Measurements from ENCODE around the gene ST6GAL2. TPM values are rescaled to one million over a fixed set of nuclear protein-coding genes. Genes with fewer than 3 reads are reported as not detected.

Gene ST6GAL2
- total RNA-seq, 4 donors from 2014 or later = not detected

GRCh38 chr2:106866641-106867040 is 19.3 kb downstream of the ST6GAL2 start:
- Histone ChIP-seq H3K4me3 (no peak overlapping the region), H3K27me3 (no peaks in the 10 kb centered on the region), H3K9me3 (no peaks in the 10 kb centered on the region), H3K4me1 (no peaks in the 10 kb centered on the region), H3K27ac (no peak overlapping the region), H3K36me3 (no peaks in the 10 kb centered on the region)
- DNase-seq (ENCODE audit: low spot score in 2 of 2) = no peak
- 38 to 41% methylated on average over 3 of the region's 3 CpGs for WGBS, 2 donors
- TF ChIP-seq, protein P1, sequence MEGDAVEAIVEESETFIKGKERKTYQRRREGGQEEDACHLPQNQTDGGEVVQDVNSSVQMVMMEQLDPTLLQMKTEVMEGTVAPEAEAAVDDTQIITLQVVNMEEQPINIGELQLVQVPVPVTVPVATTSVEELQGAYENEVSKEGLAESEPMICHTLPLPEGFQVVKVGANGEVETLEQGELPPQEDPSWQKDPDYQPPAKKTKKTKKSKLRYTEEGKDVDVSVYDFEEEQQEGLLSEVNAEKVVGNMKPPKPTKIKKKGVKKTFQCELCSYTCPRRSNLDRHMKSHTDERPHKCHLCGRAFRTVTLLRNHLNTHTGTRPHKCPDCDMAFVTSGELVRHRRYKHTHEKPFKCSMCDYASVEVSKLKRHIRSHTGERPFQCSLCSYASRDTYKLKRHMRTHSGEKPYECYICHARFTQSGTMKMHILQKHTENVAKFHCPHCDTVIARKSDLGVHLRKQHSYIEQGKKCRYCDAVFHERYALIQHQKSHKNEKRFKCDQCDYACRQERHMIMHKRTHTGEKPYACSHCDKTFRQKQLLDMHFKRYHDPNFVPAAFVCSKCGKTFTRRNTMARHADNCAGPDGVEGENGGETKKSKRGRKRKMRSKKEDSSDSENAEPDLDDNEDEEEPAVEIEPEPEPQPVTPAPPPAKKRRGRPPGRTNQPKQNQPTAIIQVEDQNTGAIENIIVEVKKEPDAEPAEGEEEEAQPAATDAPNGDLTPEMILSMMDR (IDR thresholded peaks at IDR 0.05) = no peak
- no peak for TF ChIP-seq POLR2A (IDR thresholded peaks at IDR 0.05)
- no peak for TF ChIP-seq EP300 (IDR thresholded peaks at IDR 0.05)

- Histone ChIP-seq H3K4me3 (no peak overlapping the region), H3K27me3 (no peaks in the 10 kb centered on the region), H3K27ac (no peak overlapping the region), H3K4me1 (no peaks in the 10 kb centered on the region), H3K9me3 (peaks cover 0 to 6% (median 0%) of the 10 kb centered on the region in 4 donors), H3K36me3 (no peaks in the 10 kb centered on the region)
- DNase-seq (ENCODE audit: low spot score in 2 of 2) = no peak
- no peak for TF ChIP-seq EP300 (IDR thresholded peaks at IDR 0.05)
- no peak for TF ChIP-seq POLR2A (IDR thresholded peaks at IDR 0.05)
- TF ChIP-seq, protein P1 (IDR thresholded peaks at IDR 0.05) = no peak
- WGBS, 2 donors = 94% methylated on average over 2 of the region's 2 CpGs
Measured at GRCh38 chr2:106864051-106864450, 21.9 kb downstream of the ST6GAL2 start.

DNA sequence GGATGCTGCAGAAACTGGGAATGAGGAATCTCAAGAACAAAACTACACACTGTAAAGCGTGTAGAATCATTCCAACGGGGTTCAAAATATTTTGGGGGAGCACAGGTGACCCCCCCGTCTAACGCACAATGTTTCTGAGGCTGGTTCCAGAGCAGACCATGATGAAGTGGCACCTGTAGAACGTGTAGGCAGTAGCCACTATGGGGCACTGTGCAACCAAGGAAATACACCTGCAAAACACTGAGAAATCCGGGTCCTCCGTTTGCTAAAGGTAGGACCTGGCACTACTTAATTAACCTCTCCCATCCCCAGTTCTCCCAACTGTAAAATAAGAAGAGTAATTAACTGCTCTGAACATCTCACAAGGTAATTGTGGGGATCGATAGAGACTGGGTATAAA is 22.6 kb downstream of the ST6GAL2 start:
- H3K36me3 ChIP-seq = no peaks in the 10 kb centered on the region
- no peaks in the 10 kb centered on the region for H3K27me3 ChIP-seq
- TF ChIP-seq POLR2A (IDR thresholded peaks at IDR 0.05) (no peak), EP300 (IDR thresholded peaks at IDR 0.05) (no peak)
- TF ChIP-seq, protein P1 (IDR thresholded peaks at IDR 0.05) = no peak
- H3K4me1 ChIP-seq = no peaks in the 10 kb centered on the region
- 61 to 72% methylated on average over 8 of the region's 8 CpGs for WGBS, 2 donors
- H3K4me3 ChIP-seq = no peak overlapping the region
- DNase-seq (ENCODE audit: low spot score in 2 of 2) = no peak
- no peak overlapping the region for H3K27ac ChIP-seq
- H3K9me3 ChIP-seq = peaks cover 0 to 10% (median 0%) of the 10 kb centered on the region in 4 donors

DNA sequence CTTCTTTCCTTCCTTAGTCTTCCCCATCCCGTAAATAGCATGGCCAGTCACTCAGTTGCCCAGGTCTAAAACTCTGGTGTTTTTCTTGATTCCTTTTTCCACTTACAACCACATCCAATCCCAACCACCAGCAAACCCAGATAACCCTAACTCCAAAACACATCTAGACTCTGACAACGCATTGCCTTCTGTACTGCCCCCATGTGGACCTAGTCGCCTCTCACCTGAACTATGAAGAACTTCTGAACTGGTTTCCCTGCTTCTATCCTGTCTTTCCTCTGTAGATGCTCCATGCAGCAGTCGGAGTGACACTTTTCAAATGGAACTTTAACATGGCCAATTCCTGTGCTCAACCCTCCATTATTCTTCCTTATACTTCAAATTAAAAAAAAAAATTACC is 26.5 kb downstream of the ST6GAL2 start:
- TF ChIP-seq POLR2A (IDR thresholded peaks at IDR 0.05) (no peak), EP300 (IDR thresholded peaks at IDR 0.05) (no peak)
- TF ChIP-seq, protein P1 (IDR thresholded peaks at IDR 0.05) = no peak
- DNase-seq (ENCODE audit: low spot score in 2 of 2) = no peak
- H3K4me1 ChIP-seq = no peaks in the 10 kb centered on the region
- H3K4me3 ChIP-seq = no peak overlapping the region
- H3K9me3 ChIP-seq = peaks cover 0 to 11% (median 0%) of the 10 kb centered on the region in 4 donors
- 92 to 98% methylated on average over 4 of the region's 4 CpGs for WGBS, 2 donors
- H3K27me3 ChIP-seq = no peaks in the 10 kb centered on the region
- H3K36me3 ChIP-seq = no peaks in the 10 kb centered on the region
- H3K27ac ChIP-seq = no peak overlapping the region

DNA sequence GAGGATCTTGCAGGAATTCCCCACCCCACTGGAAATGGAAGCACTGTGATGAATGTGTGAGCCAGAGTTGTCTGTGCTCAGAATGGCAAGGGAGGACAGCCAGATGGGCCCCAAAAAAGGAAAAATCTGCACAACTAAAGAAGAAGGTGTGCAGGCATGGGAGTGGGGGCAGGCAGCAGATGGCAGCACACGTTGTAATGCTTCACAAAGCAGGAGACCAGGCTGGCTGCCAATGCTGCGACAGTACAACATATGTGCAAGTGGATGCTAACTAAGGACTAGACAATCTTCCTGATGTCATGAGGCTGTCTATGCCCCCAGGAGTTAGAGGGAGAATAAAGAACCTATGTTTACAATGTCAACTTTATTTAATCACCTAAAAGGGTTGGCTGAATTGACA is 27.2 kb downstream of the ST6GAL2 start:
- DNase-seq (ENCODE audit: low spot score in 2 of 2) = no peak
- no peaks in the 10 kb centered on the region for H3K4me1 ChIP-seq
- H3K9me3 ChIP-seq = peaks cover 0 to 11% (median 0%) of the 10 kb centered on the region in 4 donors
- no peaks in the 10 kb centered on the region for H3K27me3 ChIP-seq
- TF ChIP-seq, protein P1 (IDR thresholded peaks at IDR 0.05) = no peak
- no peak for TF ChIP-seq POLR2A (IDR thresholded peaks at IDR 0.05)
- TF ChIP-seq EP300 (IDR thresholded peaks at IDR 0.05) = no peak
- H3K36me3 ChIP-seq = no peaks in the 10 kb centered on the region
- H3K4me3 ChIP-seq = no peak overlapping the region
- 84 to 90% methylated on average over 2 of the region's 2 CpGs for WGBS, 2 donors
- H3K27ac ChIP-seq = no peak overlapping the region

Measured in tibial nerve (tissue), 4 donors.